NCI-H2196 (cell line): ENCODE data around the gene PMAIP1.

Source experiments
- DNase-seq: peaks from one replicate; lab custom pipeline; 2025; ENCODE audit not compliant: unreplicated experiment; lab: John Stamatoyannopoulos, UW

PMAIP1 gene

DNA sequence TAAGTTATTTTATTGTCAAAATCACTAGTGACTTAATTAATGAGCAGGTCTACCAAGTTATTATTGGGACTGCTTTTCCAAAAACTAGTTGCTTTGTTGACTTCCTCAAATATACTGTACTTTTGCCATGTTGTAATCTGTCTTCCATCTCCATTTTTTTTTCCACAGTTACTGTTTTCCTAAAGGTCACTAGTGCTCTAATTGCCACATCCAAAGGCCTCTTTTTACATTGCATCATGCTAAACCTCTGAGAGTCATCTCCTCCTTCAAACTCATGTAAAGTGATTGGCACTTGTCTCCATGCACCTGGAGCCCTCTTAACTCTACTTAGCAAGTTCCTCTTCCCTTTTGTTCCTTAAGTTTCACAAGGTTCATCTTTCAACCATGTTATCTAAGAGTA is 11.8 kb downstream of the PMAIP1 start:
- no peak for DNase-seq

DNA sequence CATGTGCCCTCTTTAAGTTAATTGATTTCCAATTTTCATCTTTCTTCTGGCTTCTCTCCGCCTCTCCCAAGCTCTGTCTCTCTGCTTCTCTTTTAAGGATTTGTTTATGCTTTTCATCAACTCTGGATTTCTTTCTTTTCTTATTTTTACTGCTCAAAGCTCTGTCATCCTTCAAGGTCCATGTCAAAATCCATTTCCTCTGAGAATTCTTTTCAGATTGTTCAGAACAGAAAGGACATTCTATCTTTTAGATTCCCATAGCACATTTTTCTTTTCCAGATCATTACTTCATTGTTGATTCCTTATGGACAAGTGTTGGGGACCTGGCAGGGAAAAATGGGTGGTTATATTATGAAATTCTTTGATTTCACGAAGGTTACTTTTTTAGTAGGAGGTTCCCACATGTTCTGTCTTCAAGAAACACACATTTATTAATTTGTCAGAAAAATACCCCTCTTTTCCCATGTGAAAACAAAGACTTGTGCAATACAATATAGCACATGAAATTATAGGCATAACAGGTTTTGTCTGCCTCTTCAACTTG is 12.3 kb downstream of the PMAIP1 start:
- no peak for DNase-seq

DNA sequence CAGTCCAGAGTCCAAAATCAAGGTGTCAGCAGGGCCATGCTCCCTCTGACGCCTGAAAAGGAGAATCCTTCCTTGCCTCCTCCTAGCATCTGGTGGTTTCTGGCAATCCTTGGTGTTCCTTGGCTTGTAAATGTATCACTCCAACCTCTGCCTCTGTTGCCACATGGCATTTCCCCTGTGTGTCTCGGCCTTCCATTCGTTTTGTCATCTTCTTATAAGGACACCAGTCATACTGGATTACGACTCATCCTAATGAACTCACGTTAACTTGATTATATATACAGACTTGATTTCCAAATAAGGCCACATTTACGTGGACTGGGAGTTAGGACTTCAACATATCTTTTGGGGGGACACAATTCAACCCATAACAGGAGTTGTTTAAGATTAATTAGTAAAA is 15.8 kb downstream of the PMAIP1 start:
- DNase-seq = no peak

DNA sequence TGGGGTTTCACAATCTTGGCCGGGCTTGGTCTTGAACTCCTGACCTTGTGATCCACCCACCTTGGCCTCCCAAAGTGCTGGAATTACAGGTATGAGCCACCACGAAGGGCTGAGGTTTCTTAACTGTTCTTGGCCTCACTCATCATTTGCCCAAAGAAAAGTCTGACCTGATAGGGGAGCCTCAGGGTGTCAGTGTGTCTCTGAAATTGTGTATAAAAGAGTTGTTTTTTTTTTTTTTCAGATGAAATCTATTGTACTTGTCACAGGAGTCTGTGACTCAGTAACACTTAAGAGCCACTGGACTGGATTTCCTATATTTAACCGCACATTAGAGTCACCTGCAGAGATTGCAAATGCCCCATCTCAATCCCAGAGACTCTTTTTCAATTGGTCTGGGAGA is 16.9 kb downstream of the PMAIP1 start:
- DNase-seq = no peak

DNA sequence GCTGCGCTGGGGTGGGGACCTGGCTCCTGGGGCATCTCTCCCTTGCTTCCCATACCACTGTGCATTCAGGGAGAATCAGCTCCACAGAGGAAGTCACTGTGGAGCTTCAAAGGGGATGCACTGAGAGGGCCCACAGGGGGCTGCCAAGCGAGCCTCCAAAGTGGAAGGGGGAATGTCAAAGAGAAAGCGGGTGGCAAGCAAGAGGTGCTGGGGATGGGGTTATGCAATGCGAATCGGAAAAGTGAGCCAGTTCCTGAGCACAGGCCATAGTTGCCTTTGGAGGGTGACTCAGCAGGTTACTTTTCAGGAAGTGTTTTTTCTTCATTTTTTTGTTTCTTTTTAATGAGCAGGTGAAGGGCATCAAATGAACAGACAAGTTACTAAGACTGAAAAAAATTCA is 17.6 kb downstream of the PMAIP1 start:
- peak; percentile 8 for DNase-seq

DNA sequence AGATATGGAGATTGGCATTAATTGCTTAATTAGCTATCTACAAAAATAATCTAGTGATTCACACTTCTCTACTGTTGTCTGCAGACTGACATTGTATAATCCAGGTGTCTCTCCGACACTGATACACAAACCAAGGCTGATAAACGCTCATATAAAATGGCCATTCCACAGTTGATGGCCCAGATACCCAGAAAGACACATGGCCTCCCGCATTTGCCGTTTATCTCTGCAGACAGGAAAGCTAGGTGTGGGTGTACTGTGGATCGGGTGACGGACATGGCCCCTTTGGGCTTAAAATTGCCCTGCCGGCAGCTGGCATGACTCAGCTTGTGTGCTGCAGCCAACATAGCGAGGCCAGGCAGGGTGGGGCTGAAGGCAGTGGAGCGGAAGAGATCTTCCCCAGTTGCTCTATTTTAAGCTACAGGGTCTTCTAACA is 18.5 kb downstream of the PMAIP1 start:
- DNase-seq = peak; percentile 60

DNA sequence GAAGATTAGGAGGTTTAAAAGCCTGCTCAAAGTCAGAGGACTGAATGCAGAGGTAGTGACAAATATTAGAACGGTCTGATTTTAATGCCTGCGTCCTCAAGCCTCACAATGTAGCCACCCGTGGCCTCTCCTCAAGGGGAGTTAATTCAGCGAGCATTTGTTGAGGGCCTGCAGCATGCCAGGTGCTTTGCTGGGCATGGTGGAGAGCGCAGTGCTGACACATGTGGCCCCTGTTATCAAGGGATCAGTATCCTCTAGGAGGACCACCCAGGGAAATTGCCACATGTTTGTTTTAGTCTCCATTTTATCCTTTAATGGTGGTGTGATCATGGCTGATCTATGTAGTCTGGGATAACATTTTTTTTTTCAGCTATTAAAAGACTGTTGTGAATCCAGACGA is 19.2 kb downstream of the PMAIP1 start:
- DNase-seq = no peak

DNA sequence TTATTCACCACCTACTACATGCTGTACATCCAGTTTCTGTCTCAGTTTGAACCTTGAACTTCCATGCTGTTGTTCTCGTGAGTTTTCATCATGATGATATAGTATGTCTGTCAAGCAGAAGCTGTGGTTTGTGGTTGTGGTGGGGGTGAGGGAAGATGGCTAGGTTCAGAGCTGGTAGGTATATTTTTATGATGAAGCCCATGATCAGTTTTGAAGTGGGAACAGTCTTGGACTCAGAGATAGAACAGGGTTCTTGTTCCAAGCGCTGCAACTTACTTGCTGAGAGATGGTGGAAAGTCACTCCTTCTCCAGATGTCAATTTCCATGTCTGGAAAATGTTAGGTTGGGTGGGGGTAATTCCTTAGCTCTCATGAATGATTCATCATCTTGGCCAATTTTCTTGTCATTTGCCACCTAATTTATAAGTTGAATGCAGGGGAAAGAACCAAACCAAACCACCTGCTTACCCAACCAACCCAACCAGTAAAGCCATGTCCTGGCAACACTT is 21.6 kb downstream of the PMAIP1 start:
- DNase-seq = no peak

DNA sequence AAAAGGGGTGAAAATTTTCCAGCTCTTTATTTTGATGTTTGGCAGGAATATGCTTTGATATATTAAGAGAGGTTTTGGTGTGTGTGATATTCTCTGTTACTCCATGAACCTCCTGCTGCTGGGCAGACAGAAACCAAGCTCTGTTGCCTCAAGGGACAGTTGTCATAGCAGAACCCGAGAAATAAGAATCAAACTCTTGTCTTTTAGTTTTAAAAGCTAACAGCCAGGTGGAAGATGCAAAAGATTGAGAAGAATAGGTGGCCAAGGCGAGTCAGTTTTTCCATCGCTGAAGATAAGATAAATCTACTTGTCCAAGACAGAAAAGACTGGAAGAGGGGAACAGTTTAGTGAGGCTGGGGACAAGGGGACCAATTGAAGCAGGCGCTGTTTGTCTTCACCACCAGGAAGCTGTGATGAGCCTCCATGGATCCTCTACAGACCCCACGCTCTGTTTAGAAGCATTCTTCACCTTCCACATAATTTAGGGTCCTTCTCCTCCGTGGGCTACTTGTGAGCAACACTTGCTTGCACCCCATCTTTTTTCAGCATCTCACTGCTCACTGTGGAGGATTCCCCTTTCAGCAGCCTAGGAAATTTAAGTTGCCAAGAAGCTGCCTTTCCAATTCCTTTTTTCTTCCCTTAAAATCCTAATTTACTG is 23.9 kb downstream of the PMAIP1 start:
- no peak for DNase-seq

DNA sequence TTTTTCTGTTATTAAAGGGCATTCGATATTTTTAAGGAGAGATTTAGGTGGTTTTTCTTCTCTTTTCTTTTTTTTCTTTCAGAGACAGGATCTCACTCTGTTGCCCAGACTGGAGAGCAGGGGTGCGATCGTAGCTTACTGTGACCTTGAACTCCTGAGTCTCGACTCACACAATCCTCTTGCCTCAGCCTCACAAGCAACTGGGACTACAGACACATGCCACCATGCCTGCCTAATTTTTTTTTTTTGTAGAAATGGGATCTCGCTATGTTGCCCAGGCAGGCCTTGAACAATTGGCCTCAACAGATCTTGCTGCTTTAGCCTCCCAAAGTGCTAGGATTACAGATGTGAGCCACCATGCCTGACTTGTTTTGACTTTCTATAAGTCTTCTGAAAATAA is 26.3 kb downstream of the PMAIP1 start:
- no peak for DNase-seq

DNA sequence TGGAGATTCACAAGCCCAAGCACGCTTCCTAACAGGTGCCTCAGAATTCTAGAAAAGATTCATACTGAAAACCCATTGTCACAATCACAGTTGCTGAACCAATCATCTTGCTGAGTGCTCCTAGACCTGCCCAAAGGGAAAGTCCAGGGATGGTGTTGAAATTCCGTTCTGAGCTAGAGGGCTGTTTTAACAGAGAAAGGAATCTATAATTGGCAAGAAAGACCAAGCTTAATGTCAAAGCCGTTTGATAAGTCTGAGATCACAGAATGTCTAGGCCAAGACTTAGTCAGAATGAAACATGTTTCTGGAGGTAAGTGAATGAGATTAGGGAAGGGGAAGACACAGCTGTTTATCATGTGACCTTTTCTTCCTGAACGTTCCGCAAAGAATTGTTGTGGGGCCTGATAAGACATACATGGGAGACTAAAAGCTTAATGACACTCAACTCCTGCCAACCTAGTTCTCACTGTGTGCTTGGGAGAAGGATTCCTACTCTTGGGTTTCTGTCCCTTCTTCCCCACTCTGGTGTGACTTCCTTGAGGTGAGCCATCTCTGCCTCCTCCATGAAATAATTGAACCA is 27.5 kb downstream of the PMAIP1 start:
- no peak for DNase-seq

DNA sequence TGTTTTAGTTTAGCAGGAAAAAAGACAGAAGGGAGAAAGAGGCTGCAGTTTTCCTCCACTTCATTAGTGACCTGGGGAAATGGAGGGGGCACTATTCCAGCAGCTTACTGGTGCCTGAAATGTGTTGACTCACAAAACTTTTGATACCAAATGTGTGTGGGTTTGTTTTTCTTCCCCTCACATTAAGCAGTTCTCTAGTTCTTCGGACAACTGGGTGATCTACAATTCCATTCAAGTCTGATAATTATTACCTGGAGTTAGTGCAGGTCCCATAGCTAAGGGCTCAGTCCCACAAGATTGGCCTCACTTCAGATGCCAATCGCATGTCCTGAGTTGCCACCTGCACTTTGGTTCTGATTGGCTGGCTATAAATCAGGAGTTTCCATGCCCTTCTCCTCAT is 28.4 kb downstream of the PMAIP1 start:
- no peak for DNase-seq

DNA sequence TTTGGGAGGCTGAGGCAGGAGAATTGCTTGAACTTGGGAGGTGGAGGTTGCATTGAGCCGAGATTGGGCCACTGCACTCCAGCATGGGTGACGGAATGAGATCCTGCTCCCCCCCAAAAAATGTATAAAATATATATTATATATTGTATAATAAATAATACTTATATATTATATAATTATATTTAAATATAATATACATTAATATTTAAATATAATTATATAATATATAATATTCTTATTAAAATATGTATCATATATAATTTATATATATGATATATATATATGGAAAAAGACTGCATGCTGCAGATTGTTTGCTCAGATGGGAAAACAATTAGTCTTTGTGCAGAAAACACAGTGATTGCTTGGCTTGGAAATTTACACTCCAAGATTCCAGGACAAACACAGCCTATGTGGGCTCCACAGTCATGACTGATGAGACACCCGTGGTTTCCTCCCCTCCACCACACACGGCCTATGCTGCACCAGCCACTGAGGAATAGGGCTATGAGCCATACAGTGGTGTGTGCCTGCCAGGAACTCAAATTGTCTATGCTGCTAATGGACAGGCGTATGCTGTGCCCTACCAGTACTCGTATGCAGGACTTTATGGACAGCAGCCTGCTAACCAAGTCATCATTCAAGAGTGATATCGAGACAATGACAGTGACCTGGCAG is 30.0 kb downstream of the PMAIP1 start:
- no peak for DNase-seq

DNA sequence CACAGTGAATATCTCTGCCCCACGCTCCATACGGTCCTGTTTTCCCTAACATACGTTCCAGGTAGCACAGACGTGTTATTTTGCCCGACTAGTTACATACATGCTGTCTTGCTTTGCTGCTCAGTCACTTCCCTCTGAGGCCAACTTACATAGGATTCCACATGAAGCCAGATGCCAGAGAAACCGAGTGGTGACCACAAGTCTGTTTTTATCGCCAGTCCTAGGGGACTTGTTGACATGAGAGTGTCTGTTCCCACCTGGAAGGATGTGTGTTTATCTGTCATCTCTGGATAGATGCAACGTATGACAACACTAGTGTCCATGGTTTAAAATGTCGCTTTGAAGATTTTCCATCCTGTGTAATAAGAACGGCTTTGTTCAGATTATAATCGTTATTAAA is 32.6 kb downstream of the PMAIP1 start:
- no peak for DNase-seq

DNA sequence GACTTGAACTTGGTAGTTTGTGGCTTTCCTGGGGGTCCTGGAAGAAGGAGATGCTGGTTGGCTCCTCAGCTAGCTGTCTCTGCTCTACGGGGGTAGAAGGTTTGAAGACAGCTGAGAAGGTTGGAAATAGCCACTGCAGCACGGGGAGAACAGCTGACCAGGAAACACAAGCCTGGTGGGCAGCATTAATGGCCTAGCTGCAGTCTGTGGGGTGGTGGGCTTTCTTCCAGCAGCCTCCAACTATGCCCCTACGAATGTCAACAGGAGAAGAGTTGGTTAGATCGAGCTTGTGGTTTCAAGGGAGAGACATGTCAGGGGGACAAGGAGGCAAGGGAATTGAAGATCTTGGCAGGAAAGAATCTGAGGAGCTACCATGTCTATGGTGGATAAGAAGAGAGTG is 38.9 kb downstream of the PMAIP1 start:
- DNase-seq = no peak

DNA sequence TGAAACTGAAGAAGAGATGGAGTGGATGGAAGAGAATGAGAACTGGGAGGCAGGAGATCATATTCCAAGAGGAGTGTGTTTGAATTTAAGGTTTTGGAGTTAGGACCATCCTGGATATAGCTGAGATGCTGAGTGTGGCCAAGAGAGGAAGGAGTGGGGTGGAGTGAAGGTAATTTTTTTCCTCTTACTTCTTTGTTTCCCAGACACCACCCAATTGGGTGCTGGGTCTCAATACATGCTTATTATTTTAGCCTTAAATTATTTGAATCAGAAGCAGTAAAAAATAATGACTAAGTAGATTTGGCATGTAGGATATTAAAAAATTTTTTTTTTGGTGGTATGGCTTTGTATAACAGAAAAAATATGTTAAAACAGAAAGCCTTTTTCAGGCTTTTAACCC is 39.3 kb downstream of the PMAIP1 start:
- no peak for DNase-seq

DNA sequence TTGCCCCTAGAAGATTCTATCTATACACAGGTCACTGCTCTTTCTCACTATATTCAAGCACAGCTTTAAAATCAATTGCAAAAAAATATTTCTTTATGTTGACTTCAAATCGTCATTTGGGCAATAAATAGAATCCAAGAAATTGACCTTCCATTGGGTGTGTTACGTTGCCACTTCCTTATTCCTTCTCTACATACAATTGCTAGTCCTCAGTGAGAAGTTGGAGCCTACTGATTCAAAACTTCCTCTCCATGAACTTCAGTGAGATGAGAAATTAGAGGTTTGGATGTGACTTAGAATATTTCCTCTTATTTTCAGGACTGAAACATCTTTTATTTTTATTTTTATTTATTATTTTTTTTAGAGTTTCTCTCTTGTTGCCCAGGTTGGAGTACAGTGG is 40.3 kb downstream of the PMAIP1 start:
- DNase-seq = no peak

DNA sequence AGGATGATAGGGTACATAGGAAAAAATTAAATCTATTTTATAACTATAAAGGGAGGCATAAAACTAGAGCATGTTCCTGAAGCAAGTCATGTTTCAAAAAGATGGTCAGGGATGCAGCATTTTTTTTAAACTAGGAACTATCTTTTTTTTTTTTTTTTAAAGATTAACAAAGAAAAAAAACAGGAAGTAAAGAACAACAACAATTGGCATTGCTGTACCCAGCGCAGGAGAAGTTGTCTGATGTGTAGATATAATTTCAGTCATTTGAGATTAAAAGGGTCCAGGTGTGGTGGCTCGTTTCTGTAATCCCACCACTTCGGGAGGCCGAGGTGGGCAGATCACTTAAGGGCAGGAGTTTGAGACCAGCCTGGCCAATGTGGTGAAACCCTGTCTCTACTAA is 41.5 kb downstream of the PMAIP1 start:
- DNase-seq = no peak

DNA sequence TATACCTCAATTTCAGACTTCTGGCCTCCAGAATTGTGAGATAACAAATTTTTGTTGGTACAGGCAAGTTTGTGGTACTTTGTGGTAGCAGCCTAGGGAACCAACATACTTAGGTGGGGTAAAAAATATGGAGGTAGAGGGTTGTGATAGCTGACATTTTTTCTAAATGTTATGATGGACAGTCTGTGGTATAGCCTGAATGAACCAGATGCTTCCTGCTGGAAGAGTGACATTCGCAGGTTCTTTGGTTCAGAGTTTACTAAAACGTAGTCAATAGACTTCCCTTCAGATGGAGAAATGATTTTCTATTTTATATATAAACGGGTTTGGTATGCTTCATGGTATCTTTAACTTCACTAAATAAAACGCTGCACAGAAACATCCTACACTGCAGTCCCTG is 42.8 kb downstream of the PMAIP1 start:
- no peak for DNase-seq

DNA sequence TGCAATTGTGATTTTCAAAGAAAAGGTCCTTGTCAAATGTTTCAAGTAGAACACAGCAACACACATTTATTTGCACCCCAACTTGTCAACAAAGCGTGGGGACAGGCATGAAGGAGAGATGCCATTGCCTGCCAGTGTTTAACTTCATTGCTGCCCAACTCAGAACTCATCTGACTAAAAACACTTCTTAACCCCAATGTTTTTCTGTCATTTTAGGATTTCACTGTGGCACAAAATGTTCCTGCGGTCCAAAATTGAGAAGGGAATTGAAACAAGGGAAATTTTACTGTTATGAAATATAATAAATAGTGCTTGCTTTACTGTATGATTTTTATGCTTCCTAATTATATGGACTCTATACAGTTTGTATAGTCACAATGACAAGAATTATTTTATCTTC is 45.7 kb downstream of the PMAIP1 start:
- DNase-seq = no peak

DNA sequence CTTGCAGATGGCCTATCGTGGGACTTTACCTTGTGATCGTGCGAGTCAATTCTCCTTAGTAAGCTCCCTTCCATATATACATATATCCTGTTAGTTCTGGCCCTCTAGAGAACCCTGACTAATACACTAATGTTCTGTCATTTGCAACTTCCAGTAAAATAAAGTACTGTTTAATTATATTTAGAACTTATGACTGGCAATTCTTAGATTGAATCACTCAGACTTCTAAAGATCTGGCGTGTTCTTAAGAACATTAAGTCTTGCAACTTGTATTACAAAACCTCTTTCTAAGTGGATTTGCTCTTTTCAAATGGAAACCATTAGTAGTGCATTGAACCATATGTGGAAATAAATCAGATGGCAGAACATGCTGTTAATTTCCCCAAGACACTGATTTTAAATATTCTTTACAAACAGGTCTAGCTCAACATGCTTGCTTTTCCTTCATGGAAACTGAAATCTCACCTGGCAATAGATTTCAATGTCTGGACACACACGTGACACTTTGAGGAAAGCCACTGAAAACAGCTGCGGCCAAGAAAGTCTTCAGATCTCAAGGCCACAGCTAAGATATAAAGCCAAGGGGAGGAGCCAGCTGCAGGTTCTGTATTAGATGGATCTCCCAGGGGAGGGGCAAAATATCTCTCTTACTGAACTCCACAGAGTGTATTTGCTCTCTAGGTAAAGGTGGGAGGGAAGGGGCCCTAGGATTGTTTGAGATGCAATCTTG is 50.6 kb downstream of the PMAIP1 start:
- no peak for DNase-seq

DNA sequence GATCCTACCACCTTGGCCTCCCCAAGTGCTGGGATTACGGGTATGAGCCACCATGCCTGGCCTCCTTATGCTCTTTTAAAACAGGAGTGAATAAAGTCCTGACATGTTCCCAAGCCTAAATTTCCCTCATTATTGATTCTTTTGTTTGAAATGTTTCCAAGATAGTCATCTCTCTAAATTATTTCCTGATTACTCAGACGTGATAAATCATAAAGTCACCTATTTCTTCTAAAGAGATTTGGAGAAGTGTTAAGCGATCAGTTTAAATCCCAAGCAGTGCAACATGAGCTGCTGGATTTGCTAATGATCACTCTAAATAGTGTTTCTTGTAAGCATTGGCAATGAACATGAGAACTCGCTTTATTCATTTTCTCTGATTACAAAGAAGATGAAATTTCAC is 51.8 kb downstream of the PMAIP1 start:
- no peak for DNase-seq
